Neural cell (in vitro differentiated cells): Measurements from ENCODE around the gene TMEM54. TPM values are rescaled to one million over a fixed set of nuclear protein-coding genes. Genes with fewer than 3 reads are reported as not detected.

Experiments
- H2AFZ ChIP-seq: fragments of 200-600, 300-800 bp; sonication (generic), shearing (Covaris generic); 2 replicates; pipeline ENCODE4 v1.6.0; 2014; ENCODE audit warnings: low read depth, mild to moderate bottlenecking, antibody characterized with exemption, low read length, moderate library complexity
- H3F3A ChIP-seq: fragments of 200-600 bp; shearing (Covaris generic); 2 replicates; pipeline ENCODE4 v1.6.1; 2016; ENCODE audit warnings: mild to moderate bottlenecking, moderate library complexity, mixed read lengths, antibody characterized with exemption, low read length; ENCODE audit not compliant: insufficient read depth, poor library complexity, severe bottlenecking
- H3K27ac ChIP-seq: fragments of 200-600, 300-800 bp; sonication (generic), shearing (Covaris generic); 2 replicates; pipeline ENCODE4 v1.5.1; 2014; ENCODE audit warnings: mild to moderate bottlenecking, low read length, moderate library complexity
- H3K27me3 ChIP-seq: fragments of 300-800, 200-600 bp; sonication (generic), shearing (Covaris generic); 2 replicates; pipeline ENCODE4 v1.6.0; 2014; ENCODE audit warnings: mild to moderate bottlenecking, low read depth, low read length, moderate library complexity; ENCODE audit not compliant: insufficient read depth
- H3K36me3 ChIP-seq: fragments of 300-800, 200-600 bp; sonication (generic), shearing (Covaris generic); 2 replicates; pipeline ENCODE4 v1.5.1; 2014; ENCODE audit warnings: mild to moderate bottlenecking, antibody characterized with exemption, low read length, moderate library complexity; ENCODE audit not compliant: insufficient read depth
- H3K4me2 ChIP-seq: fragments of 300-800, 200-600 bp; sonication (generic), shearing (Covaris generic); 2 replicates; pipeline ENCODE4 v1.6.0; 2014; ENCODE audit warnings: mild to moderate bottlenecking, low read length
- H3K4me3 ChIP-seq: fragments of 300-800, 200-600 bp; sonication (generic), shearing (Covaris generic); 2 replicates; pipeline ENCODE4 v1.5.1; 2014; ENCODE audit warnings: mild to moderate bottlenecking, low read length, moderate library complexity
- H3K79me2 ChIP-seq: fragments of 200-600 bp; shearing (Covaris generic); replicated peaks from 2 replicates; pipeline ENCODE4 v1.6.0; 2014; ENCODE audit warnings: mild to moderate bottlenecking, low read length, moderate library complexity; ENCODE audit not compliant: insufficient read depth
- H3K9ac ChIP-seq: fragments of 300-800, 200-600 bp; sonication (generic), shearing (Covaris generic); 2 replicates; pipeline ENCODE4 v1.6.1; 2016; ENCODE audit warnings: mild to moderate bottlenecking, low read length, mixed read lengths
- H3K9me2 ChIP-seq: fragments of 200-600 bp; shearing (Covaris generic); 2 replicates; pipeline ENCODE4 v1.6.1; 2016; ENCODE audit warnings: mild to moderate bottlenecking, low read length, mixed read lengths; ENCODE audit not compliant: insufficient read depth
- H3K9me3 ChIP-seq: fragments of 200-600, 300-800 bp; sonication (generic), shearing (Covaris generic); 2 replicates; pipeline ENCODE4 v1.6.1; 2016; ENCODE audit warnings: mild to moderate bottlenecking, mixed run types, low read length, moderate library complexity, mixed read lengths
- H4K20me1 ChIP-seq: fragments of 200-600 bp; shearing (Covaris generic); 2 replicates; pipeline ENCODE4 v1.6.1; 2016; ENCODE audit warnings: mild to moderate bottlenecking, mixed run types; ENCODE audit not compliant: insufficient read depth
- CTCF ChIP-seq: fragments of 450-650 bp; IDR thresholded peaks from 2 replicates; pipeline ENCODE4 v1.5.1; 2014; ENCODE audit warnings: antibody characterized with exemption, mild to moderate bottlenecking, moderate library complexity; ENCODE audit not compliant: poor library complexity, severe bottlenecking
- EP300 ChIP-seq: fragments of 450-650 bp; conservative IDR thresholded peaks from 2 replicates; pipeline ENCODE4 v1.6.1; 2014; ENCODE audit warnings: antibody characterized with exemption, mild to moderate bottlenecking, moderate library complexity; ENCODE audit not compliant: poor library complexity, severe bottlenecking
- EZH2 ChIP-seq: fragments of 200-600, 300-800 bp; shearing (Covaris generic), sonication (generic); IDR thresholded peaks from 2 replicates; pipeline ENCODE4 v1.6.1; 2014; ENCODE audit warnings: antibody characterized with exemption, low read length, borderline replicate concordance, mild to moderate bottlenecking; ENCODE audit not compliant: insufficient read depth, poor library complexity, severe bottlenecking
- MXI1 ChIP-seq: fragments of 450-650 bp; conservative IDR thresholded peaks from 2 replicates; pipeline ENCODE4 v1.6.1; 2014; ENCODE audit warnings: antibody characterized with exemption, mild to moderate bottlenecking; ENCODE audit not compliant: poor library complexity, severe bottlenecking
- POLR2AphosphoS5 ChIP-seq: IDR thresholded peaks from 2 replicates; pipeline ENCODE4 v1.6.1; 2012
- RAD21 ChIP-seq: fragments of 450-650 bp; conservative IDR thresholded peaks from 2 replicates; pipeline ENCODE4 v1.6.1; 2014; ENCODE audit warnings: antibody characterized with exemption, mild to moderate bottlenecking, moderate library complexity
- REST ChIP-seq: IDR thresholded peaks from 2 replicates; pipeline ENCODE4 v1.6.1; 2012; ENCODE audit warnings: borderline replicate concordance
- SMC3 ChIP-seq: fragments of 450-650 bp; conservative IDR thresholded peaks from 2 replicates; pipeline ENCODE4 v1.6.1; 2014; ENCODE audit warnings: antibody characterized with exemption, mild to moderate bottlenecking, moderate library complexity; ENCODE audit not compliant: poor library complexity
- TAF1 ChIP-seq: IDR thresholded peaks from 2 replicates; pipeline ENCODE4 v1.6.1; 2012; ENCODE audit warnings: low read depth
- polyA plus RNA-seq: library from polyadenylated mRNA; depleted of rRNA; stranded (reverse); fragments of >200 nt; gene quantifications from 2 replicates; pipeline ENCODE4 v1.2.3, GENCODE V29; 2014

TMEM54 gene
- polyA plus RNA-seq, 1 donor from 2014 or later = not detected

DNA sequence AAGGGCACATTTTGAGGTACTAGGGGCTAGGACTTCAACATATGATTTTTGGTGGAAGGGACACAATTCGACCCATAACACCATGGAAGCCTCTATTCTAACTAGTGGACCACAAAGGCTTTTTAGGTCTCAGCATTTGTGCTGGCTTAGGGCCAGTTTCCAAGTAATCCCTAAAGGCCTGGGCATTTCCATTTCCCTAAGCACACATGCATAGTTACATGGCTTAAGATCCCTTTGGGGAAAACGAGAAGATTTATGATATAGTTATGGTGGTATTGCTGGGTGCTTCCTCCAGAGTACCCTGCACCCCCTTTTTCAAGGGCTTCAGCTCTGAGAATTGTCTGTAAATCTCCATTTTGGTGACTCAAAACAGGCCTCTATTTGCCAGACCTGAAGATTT, 28.2 kb upstream of the TMEM54 start:
- Histone ChIP-seq H3F3A (no peaks in the 10 kb centered on the region), H3K4me2 (no peak overlapping the region), H3K27ac (no peak overlapping the region), H3K9ac (no peak overlapping the region), H3K9me3 (no peaks in the 10 kb centered on the region), H3K36me3 (no peaks in the 10 kb centered on the region), H3K4me3 (no peak overlapping the region), H2AFZ (no peak overlapping the region), H3K9me2 (no peaks in the 10 kb centered on the region), H3K27me3 (peaks cover 19% of the 10 kb centered on the region), H3K79me2 (no peaks in the 10 kb centered on the region), H4K20me1 (no peaks in the 10 kb centered on the region)
- TF ChIP-seq CTCF (no peak), MXI1 (no peak), REST (no peak), TAF1 (no peak)

DNA sequence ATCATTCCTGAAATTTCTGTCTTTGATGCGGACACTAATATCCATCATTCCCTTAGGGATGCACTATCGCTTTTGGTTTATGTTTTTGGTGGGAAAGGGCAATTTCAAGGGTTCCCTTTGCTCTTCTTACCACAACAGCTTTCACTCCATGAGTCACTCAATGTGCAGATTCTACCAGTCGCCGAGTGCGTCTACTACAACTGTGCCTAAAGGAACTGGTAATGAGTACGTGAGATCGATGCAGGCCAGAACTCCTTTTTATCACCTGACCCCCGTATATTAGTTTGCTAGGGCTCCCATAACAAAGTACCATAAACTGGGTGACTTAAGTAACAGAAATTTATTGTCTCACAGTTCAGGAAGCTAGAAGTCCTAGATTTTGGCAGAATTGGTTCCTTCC, 27.5 kb upstream of the TMEM54 start:
- Histone ChIP-seq H3K9me2 (no peaks in the 10 kb centered on the region), H3K27me3 (peaks cover 22% of the 10 kb centered on the region), H3K27ac (no peak overlapping the region), H3K79me2 (no peaks in the 10 kb centered on the region), H3K4me2 (no peak overlapping the region), H3K9ac (no peak overlapping the region), H3K36me3 (no peaks in the 10 kb centered on the region), H4K20me1 (no peaks in the 10 kb centered on the region), H3K4me3 (no peak overlapping the region), H3F3A (no peaks in the 10 kb centered on the region), H2AFZ (no peak overlapping the region), H3K9me3 (no peaks in the 10 kb centered on the region)
- TF ChIP-seq CTCF (no peak), REST (no peak), TAF1 (no peak), RAD21 (no peak), MXI1 (no peak), POLR2AphosphoS5 (no peak), SMC3 (no peak), EZH2 (no peak), EP300 (no peak)
